Stimulated activated CD8-positive, alpha-beta memory T cell treated with anti-CD3 and anti-CD28 coated beads, Interleukin-7, amount 100 ng/mL, for 48 hours (primary cell): ENCODE data around the gene KRTDAP.

Experiments
- DNase-seq, 2 donors: peaks; one replicate each; pipeline ENCODE4 v3.0.0-alpha.2; 2020; ENCODE audit warnings: low read depth in 1 of 2; ENCODE audit errors: extremely low read depth in 1 of 2

KRTDAP gene

DNA sequence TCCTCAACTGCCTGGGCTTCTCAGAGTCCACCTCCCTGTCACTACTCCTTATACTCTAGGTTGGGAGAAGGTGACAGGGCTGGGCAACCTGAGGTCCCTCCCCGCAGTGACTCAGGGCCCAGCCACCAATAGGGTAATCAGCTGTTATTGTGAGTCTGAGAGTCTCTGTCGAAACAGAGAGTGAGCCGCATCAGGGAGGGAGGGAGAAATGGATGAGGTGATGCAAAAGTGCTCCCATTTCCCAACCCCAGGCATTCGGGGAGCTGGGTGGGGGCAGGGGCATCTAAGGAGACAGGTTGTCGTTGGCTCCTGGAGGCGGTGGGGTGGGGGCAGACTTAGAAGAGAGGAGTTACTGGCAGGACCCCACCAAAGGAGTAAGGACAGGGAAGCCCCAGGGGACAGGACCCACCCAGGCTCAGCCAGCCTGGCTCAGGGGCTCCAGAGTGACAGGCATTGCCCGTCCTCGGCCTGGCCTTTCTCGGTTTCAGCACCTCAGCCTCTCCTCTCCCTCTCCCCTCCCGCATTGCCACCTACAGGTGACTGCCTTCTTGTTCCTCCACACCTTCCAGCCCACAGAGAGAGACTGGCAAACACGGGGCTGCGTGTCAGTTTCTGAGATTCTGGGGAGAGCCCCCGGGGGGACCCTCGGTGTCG is 23.5 kb upstream of the KRTDAP start, which contains the start of gene DMKN:
TSS of gene DMKN (minus strand) at position 22 of the 654 bp plus-strand sequence. CDS start 174 bp downstream, outside the sequence.
- no peak for DNase-seq

DNA sequence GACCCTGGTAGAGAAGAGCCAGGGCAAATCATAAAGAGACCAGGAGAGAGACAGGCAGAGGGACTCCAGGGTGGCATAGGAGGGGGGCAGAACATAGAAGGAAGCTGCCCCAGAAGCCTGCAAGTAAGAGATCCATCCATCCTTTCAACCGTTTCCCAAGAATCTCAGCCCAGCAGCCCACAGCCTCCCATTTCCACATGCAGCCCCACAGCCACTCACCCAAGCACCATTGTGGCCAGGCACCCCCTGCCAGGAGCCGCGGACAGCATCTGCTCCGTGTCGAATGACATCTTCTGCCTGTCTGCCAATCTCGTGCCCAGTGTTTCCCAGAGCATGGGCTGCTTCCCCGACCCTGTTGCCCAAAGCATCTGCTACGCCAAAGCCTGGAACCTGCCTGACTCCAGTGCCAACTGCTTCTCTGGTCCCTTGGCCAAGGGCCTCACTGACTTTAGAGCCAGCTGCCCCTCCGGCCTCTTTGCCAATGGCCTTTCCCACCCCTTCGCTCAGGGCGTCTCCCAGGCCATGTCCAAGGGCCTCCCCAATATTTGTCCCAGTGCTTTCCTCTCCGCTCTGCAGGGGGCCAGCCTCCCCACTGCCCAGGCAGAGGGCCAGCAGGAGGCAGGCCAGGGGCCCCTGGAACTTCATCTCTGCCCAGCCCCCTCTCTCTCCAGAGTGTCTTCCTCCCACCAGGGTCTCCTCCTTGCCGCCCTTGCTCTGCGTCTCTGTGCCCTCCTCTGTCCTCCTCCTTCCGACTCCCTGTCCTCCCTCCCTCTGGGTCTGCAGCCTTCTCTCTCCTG is 22.8 kb upstream of the KRTDAP start:
- no peak for DNase-seq

DNA sequence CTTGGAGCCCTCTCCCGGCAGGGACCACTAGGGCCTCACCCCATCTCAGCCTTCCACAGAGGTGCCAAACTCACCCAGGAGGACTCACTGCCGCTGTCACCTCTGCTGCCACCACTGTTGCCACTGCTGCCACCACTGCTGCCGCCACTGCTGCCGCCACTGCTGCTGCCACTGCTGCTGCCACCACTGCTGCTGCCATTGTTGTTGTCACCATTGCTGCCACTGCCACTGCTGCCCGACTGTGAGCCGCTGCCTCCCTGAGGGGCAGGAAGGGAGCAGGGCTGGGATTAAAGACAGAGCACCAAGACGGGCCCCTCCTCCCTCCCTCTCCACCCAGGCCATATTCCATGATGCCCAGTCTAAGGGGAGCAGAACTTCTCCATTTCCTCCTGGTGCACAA is 21.1 kb upstream of the KRTDAP start:
- no peak for DNase-seq

DNA sequence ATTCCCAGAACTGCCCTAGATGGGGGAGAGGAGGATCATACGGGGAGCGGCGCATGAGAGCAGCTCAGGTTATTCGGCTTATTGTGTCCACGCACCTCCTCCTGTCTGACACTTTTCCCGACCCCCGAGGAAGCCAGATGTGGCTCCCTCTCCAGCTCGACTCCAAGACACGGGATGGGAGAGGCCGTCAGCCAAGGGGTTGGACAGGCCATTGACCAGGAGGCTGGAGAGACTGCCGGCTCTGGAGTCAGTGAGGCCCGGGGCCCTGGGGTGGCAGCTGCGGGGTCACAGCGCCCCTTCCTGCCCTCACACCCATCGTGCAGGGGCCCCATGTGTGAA is 20.3 kb upstream of the KRTDAP start:
- no peak for DNase-seq

DNA sequence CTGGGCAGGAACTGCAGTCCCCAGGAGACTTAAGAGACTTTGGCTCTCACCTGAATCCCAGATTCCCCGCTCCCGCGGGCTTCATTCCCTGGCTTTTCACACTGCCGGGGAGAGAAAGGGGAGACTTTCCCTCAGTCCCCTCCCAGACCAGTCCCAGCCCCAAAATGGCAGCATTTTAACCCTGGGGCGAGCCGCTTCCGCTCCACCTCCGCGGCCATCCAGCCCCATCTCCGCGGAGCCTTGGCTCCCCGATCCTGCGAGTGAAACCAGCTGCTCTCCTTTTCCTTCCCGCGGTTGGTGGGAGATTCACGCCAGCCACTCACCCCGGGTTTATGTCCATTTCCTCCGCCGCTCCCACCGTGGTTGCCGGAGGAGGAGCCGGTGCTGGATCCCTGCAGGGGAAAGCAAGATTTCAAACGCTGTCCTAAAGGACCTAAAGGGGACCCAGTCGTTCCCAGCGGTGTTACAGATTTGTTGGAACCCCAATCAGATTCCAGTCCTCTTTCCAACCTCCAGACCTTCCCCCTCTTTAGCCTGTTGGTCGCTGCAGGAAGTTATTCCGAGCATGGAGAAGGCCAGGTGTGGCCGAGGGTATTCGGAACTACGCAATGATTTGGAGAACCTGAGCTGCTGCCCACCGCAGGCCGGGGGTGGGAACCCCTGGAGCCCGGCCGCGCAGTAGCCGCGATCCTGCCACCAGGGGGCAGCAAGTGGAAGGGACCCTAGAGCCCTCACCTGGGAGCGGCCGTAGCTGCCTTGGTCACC is 19.8 kb upstream of the KRTDAP start:
- peak; percentile 50 to 53 for DNase-seq

DNA sequence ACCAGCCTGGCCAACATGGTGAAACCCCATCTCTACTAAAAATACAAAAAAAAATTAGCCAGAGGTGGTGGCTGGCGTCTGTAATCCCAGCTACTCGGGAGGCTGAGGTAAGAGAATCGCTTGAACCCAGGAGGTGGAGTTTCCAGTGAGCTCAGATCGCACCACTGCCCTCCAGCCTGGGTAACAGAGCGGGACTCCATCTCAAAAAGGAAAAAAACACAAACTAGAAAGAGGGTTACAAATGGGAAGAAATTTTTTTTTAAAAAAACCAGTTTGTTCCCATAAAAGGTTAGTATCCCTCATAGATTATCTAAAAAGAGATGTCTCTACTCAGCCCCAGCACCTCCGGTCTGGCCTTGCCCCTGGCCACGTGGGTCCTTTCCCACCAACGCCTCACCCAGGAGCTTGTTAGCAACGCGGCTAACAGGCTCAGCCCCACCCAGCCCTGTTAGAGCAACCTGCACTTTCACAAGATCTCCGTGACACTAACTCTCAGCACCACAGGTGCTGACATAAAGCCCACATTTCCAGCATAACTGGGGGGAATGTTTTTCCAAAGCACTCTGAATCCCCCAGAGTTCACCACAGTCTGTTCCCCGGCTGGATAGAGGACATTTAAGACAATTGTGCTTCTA is 18.9 kb upstream of the KRTDAP start:
- no peak for DNase-seq

DNA sequence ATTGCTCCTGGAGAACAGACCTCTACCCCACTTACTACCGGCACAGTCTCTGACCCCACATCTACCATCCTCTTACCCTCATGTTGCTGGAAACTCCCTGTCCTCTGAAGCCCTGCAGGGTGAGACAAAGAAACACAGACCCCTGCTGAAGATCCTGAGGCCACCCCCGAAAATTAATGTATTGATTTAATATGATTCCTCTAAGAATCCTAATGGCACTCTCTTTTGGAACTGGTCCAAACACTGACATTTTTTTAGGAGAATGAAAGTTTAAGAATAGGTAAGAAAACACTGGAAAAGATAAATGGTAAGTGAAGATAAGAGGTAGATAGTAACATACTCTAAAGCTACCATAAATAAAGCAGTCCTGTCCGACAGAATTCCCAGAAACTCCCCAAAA is 17.9 kb upstream of the KRTDAP start:
- DNase-seq = no peak

DNA sequence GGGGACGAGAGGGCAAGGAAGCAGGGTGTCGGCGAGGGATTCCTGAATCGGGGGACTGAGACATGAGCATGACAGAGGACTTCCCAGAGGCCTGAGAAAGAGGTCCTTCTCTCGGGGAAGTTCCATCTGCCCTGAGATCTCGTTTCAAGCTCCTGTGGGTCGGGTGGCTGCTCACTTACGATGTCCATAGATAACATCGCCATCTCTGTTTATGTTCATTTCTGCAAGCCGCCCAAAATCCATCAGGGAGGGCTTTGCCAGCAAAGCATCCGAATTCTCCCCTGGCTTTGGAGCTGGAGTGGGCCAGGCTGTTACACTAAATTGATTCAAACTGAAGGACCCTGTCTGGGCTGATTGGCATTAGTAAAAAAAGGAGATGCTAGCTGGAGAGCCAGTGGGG is 17.3 kb upstream of the KRTDAP start:
- no peak for DNase-seq

DNA sequence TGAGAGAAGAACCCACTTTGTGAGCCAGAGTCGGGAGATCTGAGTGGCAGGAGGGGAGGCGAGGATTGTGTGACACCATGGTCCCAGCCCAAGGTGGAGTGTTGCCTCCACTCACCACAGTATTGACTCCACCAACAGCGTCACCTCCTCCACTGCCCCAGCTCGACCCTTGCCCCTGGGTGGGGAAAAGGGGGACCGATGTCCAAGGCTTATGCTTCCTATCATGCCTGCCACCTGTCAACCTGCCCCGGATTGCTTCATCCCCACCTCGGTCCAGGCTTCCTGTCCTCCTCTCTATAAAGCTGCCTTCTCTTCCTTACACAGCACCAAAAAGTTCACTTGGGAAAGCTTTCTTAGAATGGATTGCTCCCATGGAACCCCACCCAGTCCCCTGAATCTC is 15.7 kb upstream of the KRTDAP start:
- DNase-seq = no peak

DNA sequence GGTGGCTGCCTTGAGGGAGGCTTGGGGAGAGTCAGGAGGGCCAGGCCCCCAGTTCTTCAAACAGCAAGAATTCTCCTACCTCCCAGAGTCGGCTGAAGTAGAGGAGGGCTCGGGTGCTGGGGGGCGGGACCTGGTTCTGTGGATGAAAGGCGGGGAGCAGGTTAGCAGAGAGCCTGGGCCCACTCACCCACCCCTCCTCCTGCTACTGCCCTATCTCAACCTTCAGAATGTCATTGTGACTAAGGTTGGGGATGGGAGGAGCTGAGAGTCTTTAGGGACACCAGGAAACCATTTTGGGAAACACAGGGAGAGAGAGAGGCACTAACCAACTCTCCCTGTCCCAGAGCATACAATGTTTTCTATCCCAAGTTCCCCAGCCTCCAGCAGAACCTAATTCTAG is 12.5 kb upstream of the KRTDAP start:
- DNase-seq = no peak

DNA sequence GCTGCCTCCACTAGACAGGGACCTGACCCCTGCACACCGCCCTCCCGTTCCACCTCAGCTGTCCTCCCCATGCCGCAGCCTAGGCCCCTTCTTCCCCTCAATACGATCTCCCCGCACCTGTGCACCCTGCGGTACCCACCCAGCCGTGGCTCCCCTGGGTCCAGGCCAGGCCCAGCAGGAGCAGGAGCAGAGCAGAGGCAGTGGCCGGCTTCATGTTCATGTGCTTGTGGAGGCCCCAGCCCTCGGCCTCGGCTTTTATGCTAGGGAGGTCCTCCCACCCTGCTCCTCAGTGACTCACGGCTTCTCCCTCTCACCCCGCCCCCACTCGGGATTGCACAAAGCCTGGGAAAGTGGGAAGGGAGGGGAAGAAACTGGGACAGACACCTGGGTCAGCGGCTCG is 11.4 kb upstream of the KRTDAP start:
- no peak for DNase-seq

DNA sequence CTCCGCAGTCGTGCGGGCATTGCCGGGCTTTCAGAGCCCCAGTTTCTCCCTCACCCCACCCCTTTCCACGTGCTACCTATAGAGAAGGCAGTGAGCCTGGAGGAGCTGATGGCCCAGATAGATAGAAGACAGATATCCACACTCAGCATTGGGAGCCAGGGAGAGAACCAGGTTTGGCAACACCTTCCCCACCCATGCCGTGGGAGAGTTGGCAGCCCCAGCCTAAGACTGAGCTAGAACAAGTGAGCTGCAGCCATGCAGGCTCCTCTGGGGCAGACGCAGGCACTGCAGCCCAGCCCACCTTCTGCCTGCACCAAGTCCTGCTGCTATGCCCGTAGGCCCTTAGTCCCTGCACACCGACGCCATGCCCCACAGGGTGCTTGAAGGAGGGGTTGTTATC is 10.3 kb upstream of the KRTDAP start:
- DNase-seq = no peak

DNA sequence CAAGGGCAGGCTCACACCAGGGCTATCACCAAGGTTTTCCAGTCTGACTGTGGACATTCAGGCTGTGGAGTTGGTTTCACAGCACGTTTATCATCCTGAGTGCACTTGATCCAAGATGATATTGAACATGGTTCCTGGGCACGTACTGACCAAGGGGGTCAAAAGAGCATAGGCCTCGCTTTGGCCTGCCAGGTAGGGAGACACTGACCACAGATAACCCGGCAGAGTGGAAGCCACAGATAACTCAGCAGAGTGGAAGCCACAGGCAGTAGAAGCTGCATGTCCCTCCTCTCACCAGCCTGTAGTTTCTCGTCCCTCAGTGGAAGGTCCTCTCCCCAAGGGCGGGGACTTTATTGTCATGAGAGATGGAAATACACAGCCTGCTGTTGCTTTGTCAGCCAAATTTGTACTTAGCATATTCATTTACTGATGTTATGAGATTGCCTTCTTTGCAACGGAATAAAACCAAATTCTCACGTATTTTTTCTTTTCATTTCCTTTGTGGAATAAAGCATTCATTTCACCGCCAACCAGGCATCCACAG is 8.8 kb upstream of the KRTDAP start:
- no peak for DNase-seq

DNA sequence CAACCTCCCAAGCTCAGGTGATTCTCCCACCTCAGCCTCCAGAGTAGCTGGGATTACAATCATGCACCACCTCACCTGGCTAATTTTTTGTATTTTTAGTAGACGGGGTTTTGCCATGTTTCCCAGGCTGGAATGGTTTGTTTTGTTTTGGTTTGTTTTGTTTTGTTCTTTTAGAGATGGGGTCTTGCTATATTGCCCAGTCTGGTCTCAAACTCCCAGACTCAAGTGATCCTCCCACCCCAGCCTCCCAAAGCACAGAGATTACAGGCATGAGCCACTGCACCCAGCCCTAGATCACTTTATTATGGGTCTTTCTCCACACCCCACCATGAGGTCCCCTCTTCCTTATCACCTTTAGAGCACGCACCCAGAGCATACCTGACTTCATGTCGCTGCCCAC is 8.0 kb upstream of the KRTDAP start:
- DNase-seq = no peak

DNA sequence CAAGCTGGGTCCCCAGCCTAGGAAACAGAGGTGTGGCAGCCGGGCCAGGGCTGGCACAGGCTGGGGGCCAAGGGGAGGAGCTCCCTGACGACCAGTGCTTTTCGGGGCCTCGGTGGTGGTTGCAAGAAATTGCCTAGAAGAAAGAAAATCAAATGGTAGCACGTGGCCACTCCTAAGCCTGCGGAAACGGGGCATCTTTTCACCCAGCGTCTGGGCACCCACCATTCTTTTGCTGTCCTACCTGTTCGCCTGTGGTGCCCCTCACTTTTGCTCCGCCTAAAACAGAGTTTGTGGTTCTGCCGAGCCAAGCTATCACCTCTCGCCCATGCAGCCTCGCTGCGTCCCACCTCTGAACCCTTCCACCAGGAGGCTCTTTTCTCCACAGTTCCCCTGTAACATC is 7.1 kb upstream of the KRTDAP start:
- DNase-seq = no peak

DNA sequence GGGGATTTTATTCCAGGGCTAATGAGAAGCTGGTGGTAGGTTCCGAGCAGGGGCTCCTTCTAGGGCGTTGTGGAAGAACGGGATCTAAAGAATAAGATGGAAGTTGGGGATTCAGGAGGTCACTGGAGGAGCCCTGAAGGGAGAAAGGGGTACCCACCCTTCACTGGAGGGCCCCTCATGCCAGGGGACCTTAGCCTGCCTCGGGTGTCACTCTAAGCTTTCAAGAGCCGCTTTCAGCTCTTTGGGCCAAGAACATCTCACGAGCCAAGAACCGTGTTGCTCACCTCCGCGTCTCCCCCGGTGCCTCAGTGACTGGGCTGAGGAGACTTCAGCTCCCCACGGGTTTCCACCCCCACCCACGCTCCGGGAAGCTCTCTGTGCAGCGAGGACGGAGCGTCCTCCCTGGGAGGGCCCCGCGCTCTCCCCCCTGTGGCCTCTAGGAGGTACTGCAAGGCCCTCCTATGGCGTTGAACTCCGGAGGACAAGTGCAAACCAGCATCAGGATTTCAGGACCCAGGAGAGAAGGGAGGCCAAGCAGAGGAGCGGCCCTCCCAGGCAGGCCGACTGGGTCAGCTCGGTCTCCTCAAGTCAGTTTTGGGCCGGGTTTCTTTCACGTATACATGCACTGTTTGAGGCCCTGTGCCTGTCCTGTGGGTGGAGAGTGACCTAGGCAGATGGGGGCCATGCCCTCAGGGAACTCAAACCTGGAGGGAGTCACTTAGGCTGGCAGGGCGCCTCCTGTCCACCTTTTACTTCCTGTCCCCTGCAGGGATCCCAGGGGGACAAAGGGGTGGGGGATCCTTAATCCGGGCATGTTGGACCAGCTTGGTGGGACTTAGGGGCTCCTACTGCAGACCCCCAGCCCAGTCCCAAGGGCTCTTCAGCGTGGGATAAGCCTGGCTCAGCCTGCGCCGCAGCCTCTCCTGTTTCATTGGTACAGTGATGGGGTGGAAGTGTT is 5.1 kb upstream of the KRTDAP start:
- peak; percentile 45 to 74 for DNase-seq

DNA sequence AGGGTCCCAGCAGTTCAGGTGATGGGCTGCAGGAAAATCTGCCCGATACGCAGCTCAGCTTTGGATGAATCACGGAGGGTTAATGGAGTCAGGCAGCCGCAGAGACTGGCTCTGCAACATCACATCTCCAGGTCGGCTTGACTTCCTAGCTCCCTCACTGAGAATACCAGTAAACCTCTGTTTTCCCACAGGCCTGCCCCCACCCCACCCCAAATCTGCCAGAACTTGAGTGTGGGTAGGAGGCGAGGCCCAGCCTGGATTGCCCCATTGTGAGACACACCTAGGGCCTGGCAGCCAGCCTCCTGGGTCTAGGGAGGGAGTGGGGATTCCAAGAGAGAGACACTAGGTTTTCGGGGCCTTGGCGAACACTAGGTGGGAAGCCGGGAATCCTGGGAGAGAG is 3.7 kb upstream of the KRTDAP start:
- DNase-seq = no peak

DNA sequence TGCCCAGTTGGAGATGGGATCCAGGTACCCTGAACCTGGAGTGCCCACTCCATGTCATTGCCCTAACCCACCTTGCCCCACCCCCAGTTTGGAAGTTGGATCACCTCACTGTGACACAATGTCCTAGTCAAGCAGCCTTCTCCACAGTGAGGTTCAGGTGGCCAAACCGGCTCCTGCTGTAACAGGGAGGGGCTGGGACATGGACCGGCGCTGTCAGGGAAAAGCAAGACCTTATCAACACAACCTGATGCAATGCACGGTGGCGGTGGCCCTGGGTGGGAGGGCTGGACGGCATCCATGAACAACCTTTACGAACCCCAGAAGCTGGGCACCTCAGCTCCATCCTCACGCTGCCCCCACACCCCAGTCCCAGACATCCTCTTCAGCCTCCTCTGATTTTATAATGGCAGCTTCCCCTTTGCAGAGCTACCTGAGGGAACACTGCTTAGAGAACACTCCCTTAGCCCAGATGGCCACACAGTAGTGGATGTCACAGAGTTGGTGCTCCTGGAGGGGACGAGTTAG is 1.6 kb upstream of the KRTDAP start:
- DNase-seq = no peak

DNA sequence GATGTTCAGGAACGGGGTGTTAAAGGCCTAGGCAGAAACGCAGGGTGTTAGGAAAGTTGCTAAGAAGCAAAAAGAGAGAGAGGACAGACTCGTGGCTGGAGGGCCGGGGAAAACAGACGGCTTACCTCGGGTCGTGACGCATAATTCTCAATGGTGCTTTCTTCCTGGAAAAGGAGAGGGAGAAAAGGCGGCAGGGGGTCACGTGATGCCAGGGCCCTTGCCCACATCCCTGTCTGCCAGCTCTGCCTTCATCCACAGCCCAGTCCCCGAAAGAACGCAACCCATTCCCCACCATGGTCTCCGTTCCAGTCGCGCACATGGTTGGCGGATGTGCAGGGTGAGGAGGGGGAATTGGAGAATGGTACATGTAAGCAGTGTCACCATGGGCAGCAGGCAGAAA is 1.6 kb downstream of the KRTDAP start:
- DNase-seq = no peak

DNA sequence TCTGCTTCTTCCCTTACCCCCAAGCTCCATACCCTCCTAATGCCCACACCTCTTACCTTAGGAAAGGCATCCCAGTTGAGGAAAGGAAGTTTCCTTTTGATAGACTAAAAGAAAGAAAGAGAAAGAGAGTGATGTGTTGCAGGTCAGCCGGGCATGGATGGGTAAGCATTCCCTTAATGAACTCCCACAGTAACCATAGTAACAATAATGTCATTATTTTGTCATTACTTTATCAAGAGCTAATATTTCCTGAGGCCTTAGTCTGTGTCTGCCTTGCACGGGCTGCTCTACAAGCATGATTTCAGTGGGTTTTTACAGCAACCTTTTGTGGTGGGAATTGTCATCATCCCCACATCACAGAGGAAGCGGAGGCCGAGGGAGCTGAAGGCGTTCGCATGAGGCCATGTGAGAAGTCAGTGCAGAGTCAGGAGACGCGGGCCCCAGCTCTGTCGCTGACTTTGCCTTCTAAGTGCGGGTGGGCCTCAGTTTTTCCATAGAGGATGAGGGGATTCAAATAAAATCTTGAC is 2.5 kb downstream of the KRTDAP start:
- no peak for DNase-seq
